GM04503 (cell line): Measurements from ENCODE around the gene DCLRE1C.
A peak's percentile ranks its signal among the peaks of the same experiment; 100 is the strongest.
"Not testable (repeated sequence)": the region's sequence is repeated elsewhere in the genome, so short reads cannot be mapped to it uniquely, and the experiment has no call there.

Source experiments
- DNase-seq: peaks from one replicate; pipeline ENCODE4 v3.0.0-alpha.2; 2012; ENCODE audit warnings: low read depth

Gene DCLRE1C

GRCh38 chr10:14945108-14945507 is 8.8 kb downstream of the DCLRE1C start:
- DNase-seq: no peak

- not testable (repeated sequence) for DNase-seq
Observed at GRCh38 chr10:14942950-14943338, 11.0 kb downstream of the DCLRE1C start.

- not testable (repeated sequence) for DNase-seq
Observed at GRCh38 chr10:14942147-14942949, 11.5 kb downstream of the DCLRE1C start.

- peak; percentile 0 for DNase-seq
Observed at GRCh38 chr10:14938971-14939370, 14.9 kb downstream of the DCLRE1C start.

- no peak for DNase-seq
Observed at GRCh38 chr10:14936584-14936983, 17.3 kb downstream of the DCLRE1C start.

- DNase-seq: no peak
Observed at GRCh38 chr10:14930610-14931009, 23.3 kb downstream of the DCLRE1C start.

- no peak for DNase-seq
Observed at GRCh38 chr10:14926722-14927416, 27.0 kb downstream of the DCLRE1C start.

GRCh38 chr10:14926061-14926470 is 27.8 kb downstream of the DCLRE1C start:
- DNase-seq: no peak

GRCh38 chr10:14925268-14925667 is 28.6 kb downstream of the DCLRE1C start:
- no peak for DNase-seq

- DNase-seq: no peak
Observed at GRCh38 chr10:14924013-14924412, 29.9 kb downstream of the DCLRE1C start.

- no peak for DNase-seq
Observed at GRCh38 chr10:14918964-14919363, 34.9 kb downstream of the DCLRE1C start.

GRCh38 chr10:14917827-14918226 is 36.1 kb downstream of the DCLRE1C start:
- no peak for DNase-seq

GRCh38 chr10:14916600-14916999 is 37.3 kb downstream of the DCLRE1C start:
- no peak for DNase-seq

GRCh38 chr10:14911801-14912200 is 42.1 kb downstream of the DCLRE1C start:
- DNase-seq: no peak

GRCh38 chr10:14910953-14911352 is 42.9 kb downstream of the DCLRE1C start:
- no peak for DNase-seq

GRCh38 chr10:14909101-14909500 is 44.8 kb downstream of the DCLRE1C start:
- DNase-seq: no peak

GRCh38 chr10:14907591-14907990 is 46.3 kb downstream of the DCLRE1C start:
- DNase-seq: not testable (repeated sequence)

GRCh38 chr10:14906765-14907164 is 47.1 kb downstream of the DCLRE1C start:
- DNase-seq: no peak

- DNase-seq: no peak
Observed at GRCh38 chr10:14905890-14906289, 48.0 kb downstream of the DCLRE1C start.

GRCh38 chr10:14904864-14905263 is 49.0 kb downstream of the DCLRE1C start:
- no peak for DNase-seq

GRCh38 chr10:14904316-14904732 is 49.6 kb downstream of the DCLRE1C start:
- DNase-seq: no peak

- no peak for DNase-seq
Observed at GRCh38 chr10:14891151-14891550, 62.7 kb downstream of the DCLRE1C start.

GRCh38 chr10:14889318-14889717 is 64.6 kb downstream of the DCLRE1C start:
- no peak for DNase-seq
